H9 (cell line): Measurements from ENCODE around the gene DHX35. TPM values are rescaled to one million over a fixed set of nuclear protein-coding genes. Genes with fewer than 3 reads are reported as not detected.

Experiments
- DNase-seq: peaks from one replicate; pipeline ENCODE4 v3.0.0-alpha.2; 2017
- H2AFZ ChIP-seq: one replicate; pipeline ENCODE4 v1.6.1; 2013; ENCODE audit warnings: mild to moderate bottlenecking, low read length, control low read depth, moderate library complexity
- H2AK5ac ChIP-seq: 2 replicates; pipeline ENCODE4 v1.6.1; 2013; ENCODE audit warnings: low read length, control low read depth, mixed read lengths; ENCODE audit not compliant: insufficient read length
- H2BK120ac ChIP-seq: one replicate; pipeline ENCODE4 v1.6.1; 2013; ENCODE audit warnings: low read depth, mild to moderate bottlenecking, low read length, control low read depth, inconsistent platforms; ENCODE audit not compliant: poor library complexity, severe bottlenecking
- H2BK12ac ChIP-seq: 2 replicates; pipeline ENCODE4 v1.6.1; 2013; ENCODE audit warnings: low read length, control low read depth, mixed read lengths, low read depth; ENCODE audit not compliant: insufficient read length
- H2BK15ac ChIP-seq: 2 replicates; pipeline ENCODE4 v1.6.1; 2013; ENCODE audit warnings: low read depth, low read length, control low read depth
- H2BK20ac ChIP-seq: one replicate; pipeline ENCODE4 v1.6.1; 2013; ENCODE audit warnings: low read depth, mild to moderate bottlenecking, low read length, control low read depth, inconsistent platforms; ENCODE audit not compliant: poor library complexity, severe bottlenecking
- H2BK5ac ChIP-seq: 2 replicates; pipeline ENCODE4 v1.6.1; 2013; ENCODE audit warnings: low read length, control low read depth, mixed read lengths; ENCODE audit not compliant: insufficient read length
- H3K14ac ChIP-seq: 2 replicates; pipeline ENCODE4 v1.6.1; 2013; ENCODE audit warnings: low read length, control low read depth; ENCODE audit not compliant: insufficient read depth
- H3K18ac ChIP-seq: 2 replicates; pipeline ENCODE4 v1.6.1; 2013; ENCODE audit warnings: low read depth, mild to moderate bottlenecking, mixed read lengths, low read length, control low read depth; ENCODE audit not compliant: insufficient read length
- H3K23ac ChIP-seq: 2 replicates; pipeline ENCODE4 v1.6.1; 2013; ENCODE audit warnings: low read length, control low read depth, mixed read lengths, low read depth; ENCODE audit not compliant: insufficient read length
- H3K23me2 ChIP-seq: 2 replicates; pipeline ENCODE4 v1.6.1; 2013; ENCODE audit warnings: low read depth, mild to moderate bottlenecking, mixed read lengths, low read length, control low read depth; ENCODE audit not compliant: insufficient read length, poor library complexity, severe bottlenecking
- H3K27ac ChIP-seq: 2 replicates; pipeline ENCODE4 v1.5.1; 2013; ENCODE audit warnings: low read length, control low read depth, mixed read lengths, low read depth; ENCODE audit not compliant: insufficient read length
- H3K27me3 ChIP-seq: 2 replicates; pipeline ENCODE4 v1.6.1; 2013; ENCODE audit warnings: low read length, control low read depth, inconsistent platforms; ENCODE audit not compliant: insufficient read depth
- H3K4ac ChIP-seq: 2 replicates; pipeline ENCODE4 v1.6.1; 2013; ENCODE audit warnings: low read depth, mild to moderate bottlenecking, control low read depth, inconsistent platforms, low read length, moderate library complexity
- H3K4me1 ChIP-seq: 2 replicates; pipeline ENCODE4 v1.6.1; 2013; ENCODE audit warnings: low read length, control low read depth, inconsistent platforms; ENCODE audit not compliant: insufficient read depth
- H3K4me2 ChIP-seq: 2 replicates; pipeline ENCODE4 v1.6.1; 2013; ENCODE audit warnings: low read length, control low read depth, mixed read lengths; ENCODE audit not compliant: insufficient read length, insufficient read depth
- H3K56ac ChIP-seq: 2 replicates; pipeline ENCODE4 v1.6.1; 2013; ENCODE audit warnings: low read depth, mild to moderate bottlenecking, mixed read lengths, low read length, control low read depth; ENCODE audit not compliant: insufficient read length
- H3K79me1 ChIP-seq: 2 replicates; pipeline ENCODE4 v1.6.1; 2013; ENCODE audit warnings: low read depth, mild to moderate bottlenecking, moderate library complexity, low read length, control low read depth, inconsistent platforms; ENCODE audit not compliant: insufficient read depth, poor library complexity, severe bottlenecking
- H3K79me2 ChIP-seq: 2 replicates; pipeline ENCODE4 v1.6.1; 2013; ENCODE audit warnings: low read length, control low read depth, inconsistent platforms; ENCODE audit not compliant: insufficient read depth
- H3K9ac ChIP-seq: 2 replicates; pipeline ENCODE4 v1.6.1; 2013; ENCODE audit warnings: low read length, control low read depth, mixed read lengths; ENCODE audit not compliant: insufficient read length; ENCODE audit errors: extremely low read depth
- H3K9me3 ChIP-seq: one replicate; pipeline ENCODE4 v1.6.1; 2013; ENCODE audit warnings: low read depth, low read length, inconsistent platforms; ENCODE audit not compliant: control insufficient read depth
- H3T11ph ChIP-seq: one replicate; pipeline ENCODE4 v1.6.1; 2013; ENCODE audit warnings: mild to moderate bottlenecking, low read length, control low read depth, inconsistent platforms
- H4K20me1 ChIP-seq: one replicate; pipeline ENCODE4 v1.6.1; 2013; ENCODE audit not compliant: control insufficient read depth, insufficient read length, insufficient read depth
- H4K5ac ChIP-seq: 2 replicates; pipeline ENCODE4 v1.6.1; 2013; ENCODE audit warnings: low read depth, mild to moderate bottlenecking, mixed read lengths, low read length, control low read depth; ENCODE audit not compliant: insufficient read length
- H4K8ac ChIP-seq: replicated peaks from 2 replicates; pipeline ENCODE4 v1.6.1; 2013; ENCODE audit warnings: low read length, control low read depth, mixed read lengths, low read depth; ENCODE audit not compliant: insufficient read length
- H4K91ac ChIP-seq: 2 replicates; pipeline ENCODE4 v1.6.1; 2013; ENCODE audit warnings: low read depth, mild to moderate bottlenecking, moderate library complexity, mixed read lengths, low read length, control low read depth; ENCODE audit not compliant: insufficient read length
- H3K27ac Mint-ChIP-seq, 3 experiments: 2 replicates in 2 of 3; 3 replicates in 1 of 3; pipeline ENCODE4 v1.8.0; 2020 to 2021; ENCODE audit warnings: mixed read lengths in 3 of 3, mild to moderate bottlenecking in 1 of 3, moderate library complexity in 1 of 3
- H3K27me3 Mint-ChIP-seq: 2 replicates; pipeline ENCODE4 v1.8.0; 2021; ENCODE audit warnings: low read depth, mild to moderate bottlenecking, moderate library complexity, mixed read lengths
- H3K36me3 Mint-ChIP-seq, 3 experiments: 2 replicates in 2 of 3; 3 replicates in 1 of 3; pipeline ENCODE4 v1.8.0; 2020 to 2021; ENCODE audit warnings: low read depth in 3 of 3, mixed read lengths in 3 of 3; ENCODE audit not compliant: insufficient read depth in 1 of 3
- H3K4me1 Mint-ChIP-seq, 2 experiments: 2 replicates each; pipeline ENCODE4 v1.8.0; 2020; ENCODE audit warnings: mixed read lengths in 2 of 2
- H3K4me3 Mint-ChIP-seq, 2 experiments: 2 replicates in 1 of 2; 3 replicates in 1 of 2; pipeline ENCODE4 v1.8.0; 2020 to 2021; ENCODE audit warnings: mild to moderate bottlenecking in 2 of 2, mixed read lengths in 2 of 2, moderate library complexity in 1 of 2
- H3K9me3 Mint-ChIP-seq, 2 experiments: 2 replicates in 1 of 2; 3 replicates in 1 of 2; pipeline ENCODE4 v1.8.0; 2020; ENCODE audit warnings: mild to moderate bottlenecking in 2 of 2, mixed read lengths in 2 of 2, moderate library complexity in 1 of 2
- WGBS: extraction: QIAGEN DNeasy Blood & Tissue Kit; methylation state at CpG from one replicate; pipeline ENCODE4 v1.1.7; 2013; ENCODE audit warnings: missing lambda C conversion rate, low lambda C conversion rate, mixed read lengths; ENCODE audit not compliant: insufficient read length; ENCODE audit errors: extremely low coverage; 5-methylcytosine and 5-hydroxymethylcytosine counted together
- total RNA-seq: library from RNA; stranded (reverse); gene quantifications from 2 replicates; pipeline ENCODE4 v1.2.1, GENCODE V29; 2021
- TF ChIP-seq, protein P1 (sequence below): fragments of 200-600 bp; sonication (generic); conservative IDR thresholded peaks from 3 replicates; pipeline ENCODE4 v1.8.0; 2021; ENCODE audit warnings: antibody characterized with exemption, mild to moderate bottlenecking

The DHX35 gene
- total RNA-seq, 1 experiment from 2014 or later, result 14.4 TPM

- WGBS, result no CpG with 5 or more reads among the region's 6 CpGs
- H3K27ac ChIP-seq, result no peak overlapping the region
- no peaks in the 10 kb centered on the region for H3K4me1 Mint-ChIP-seq
- H3K4me1 ChIP-seq, result no peaks in the 10 kb centered on the region
- peaks cover 24 to 62% (median 44%) of the 10 kb centered on the region in 3 experiments; a peak in 6 of 7 replicates for H3K36me3 Mint-ChIP-seq
- no peak overlapping the region for H2BK5ac ChIP-seq
- no peaks in the 10 kb centered on the region for H3K79me2 ChIP-seq
- no peaks in the 10 kb centered on the region for H3K27me3 ChIP-seq
- no peak overlapping the region for H3K4me2 ChIP-seq
- H3K23ac ChIP-seq, result no peak overlapping the region
- no peaks in the 10 kb centered on the region for H3K9me3 ChIP-seq
- TF ChIP-seq, protein P1, sequence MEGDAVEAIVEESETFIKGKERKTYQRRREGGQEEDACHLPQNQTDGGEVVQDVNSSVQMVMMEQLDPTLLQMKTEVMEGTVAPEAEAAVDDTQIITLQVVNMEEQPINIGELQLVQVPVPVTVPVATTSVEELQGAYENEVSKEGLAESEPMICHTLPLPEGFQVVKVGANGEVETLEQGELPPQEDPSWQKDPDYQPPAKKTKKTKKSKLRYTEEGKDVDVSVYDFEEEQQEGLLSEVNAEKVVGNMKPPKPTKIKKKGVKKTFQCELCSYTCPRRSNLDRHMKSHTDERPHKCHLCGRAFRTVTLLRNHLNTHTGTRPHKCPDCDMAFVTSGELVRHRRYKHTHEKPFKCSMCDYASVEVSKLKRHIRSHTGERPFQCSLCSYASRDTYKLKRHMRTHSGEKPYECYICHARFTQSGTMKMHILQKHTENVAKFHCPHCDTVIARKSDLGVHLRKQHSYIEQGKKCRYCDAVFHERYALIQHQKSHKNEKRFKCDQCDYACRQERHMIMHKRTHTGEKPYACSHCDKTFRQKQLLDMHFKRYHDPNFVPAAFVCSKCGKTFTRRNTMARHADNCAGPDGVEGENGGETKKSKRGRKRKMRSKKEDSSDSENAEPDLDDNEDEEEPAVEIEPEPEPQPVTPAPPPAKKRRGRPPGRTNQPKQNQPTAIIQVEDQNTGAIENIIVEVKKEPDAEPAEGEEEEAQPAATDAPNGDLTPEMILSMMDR, result no peak
- H2BK120ac ChIP-seq, result no peak overlapping the region
- no peak overlapping the region for H2BK12ac ChIP-seq
- no peaks in the 10 kb centered on the region for H3K79me1 ChIP-seq
- H2AK5ac ChIP-seq, result no peak overlapping the region
- no peak overlapping the region for H2AFZ ChIP-seq
- H3K23me2 ChIP-seq, result no peaks in the 10 kb centered on the region
- no peak overlapping the region for H2BK20ac ChIP-seq
- H4K20me1 ChIP-seq, result no peaks in the 10 kb centered on the region
- H4K8ac ChIP-seq, result no peak overlapping the region
- no peak overlapping the region for H2BK15ac ChIP-seq
- H3K56ac ChIP-seq, result no peak overlapping the region
- H4K91ac ChIP-seq, result no peak overlapping the region
- H3K27me3 Mint-ChIP-seq, result no peaks in the 10 kb centered on the region
- H3K4ac ChIP-seq, result no peak overlapping the region
- no peak overlapping the region for H3K27ac Mint-ChIP-seq
- H3T11ph ChIP-seq, result no peak overlapping the region
- no peak overlapping the region for H3K4me3 Mint-ChIP-seq
- no peaks in the 10 kb centered on the region for H3K9me3 Mint-ChIP-seq
- H3K14ac ChIP-seq, result no peak overlapping the region
- no peak overlapping the region for H4K5ac ChIP-seq
- H3K18ac ChIP-seq, result no peak overlapping the region
- DNase-seq, result no peak
- H3K9ac ChIP-seq, result no peak overlapping the region
Measured at GRCh38 chr20:39040116-39040515, 78.0 kb downstream of the DHX35 start.
